ENCODE data around the gene ZDHHC8.

The ZDHHC8 gene

GRCh38 chr22:20131597-20131858 is at the start of gene ZDHHC8:
TSS of gene ZDHHC8 (plus strand) at chr22:20131804. CDS start at chr22:20131948, 144 bp downstream.
- no peak for DNase-seq

GRCh38 chr22:20083157-20083890 is 48.3 kb upstream of the ZDHHC8 start:
- DNase-seq = no peak

- no peak for DNase-seq
Measured at GRCh38 chr22:20083891-20084546, 47.6 kb upstream of the ZDHHC8 start.

- DNase-seq = no peak
Measured at GRCh38 chr22:20084547-20085413, 46.8 kb upstream of the ZDHHC8 start.

- DNase-seq = no peak
Measured at GRCh38 chr22:20085651-20086050, 46.0 kb upstream of the ZDHHC8 start.

GRCh38 chr22:20086101-20086599 is 45.5 kb upstream of the ZDHHC8 start:
- DNase-seq = no peak

- DNase-seq = no peak
Measured at GRCh38 chr22:20086763-20087162, 44.8 kb upstream of the ZDHHC8 start.

- DNase-seq = no peak
Measured at GRCh38 chr22:20087319-20088262, 44.0 kb upstream of the ZDHHC8 start.

GRCh38 chr22:20088263-20088648 is 43.3 kb upstream of the ZDHHC8 start:
- no peak for DNase-seq

- DNase-seq = no peak
Measured at GRCh38 chr22:20089226-20089976, 42.2 kb upstream of the ZDHHC8 start.

- no peak for DNase-seq
Measured at GRCh38 chr22:20089977-20090729, 41.5 kb upstream of the ZDHHC8 start.

- DNase-seq = no peak
Measured at GRCh38 chr22:20090730-20091240, 40.8 kb upstream of the ZDHHC8 start.

- DNase-seq = no peak
Measured at GRCh38 chr22:20091690-20092476, 39.7 kb upstream of the ZDHHC8 start.

GRCh38 chr22:20092477-20092854 is 39.1 kb upstream of the ZDHHC8 start:
- DNase-seq = no peak

- no peak for DNase-seq
Measured at GRCh38 chr22:20093418-20094196, 38.0 kb upstream of the ZDHHC8 start.

GRCh38 chr22:20094197-20094807 is 37.3 kb upstream of the ZDHHC8 start:
- DNase-seq = no peak

GRCh38 chr22:20095521-20095920 is 36.1 kb upstream of the ZDHHC8 start:
- no peak for DNase-seq

- DNase-seq = no peak
Measured at GRCh38 chr22:20096574-20097420, 34.8 kb upstream of the ZDHHC8 start.
